PFSK-1 (cell line): ENCODE results near the gene TIMM17B.

Experiments used
- FOXP2 ChIP-seq: optimal IDR thresholded peaks from 2 replicates; pipeline ENCODE3; 2011; ENCODE audit warnings: borderline replicate concordance, control low read depth, inconsistent platforms; ENCODE audit not compliant: insufficient read depth; ENCODE audit errors: extremely low read length, extremely low read depth
- POLR2AphosphoS5 ChIP-seq: IDR thresholded peaks from 2 replicates; pipeline ENCODE4 v1.6.1; 2012; ENCODE audit warnings: low read depth, mild to moderate bottlenecking, control low read depth, low read length, moderate library complexity
- REST ChIP-seq, 2 experiments: IDR thresholded peaks; 2 replicates each; pipeline versions ENCODE4 v1.6.1 to v1.8.0; 2011 to 2012; ENCODE audit warnings: low read depth in 2 of 2, low read length in 2 of 2, control low read depth in 1 of 2, inconsistent platforms in 1 of 2, mild to moderate bottlenecking in 1 of 2, moderate library complexity in 1 of 2; ENCODE audit not compliant: insufficient read depth in 1 of 2
- SIN3A ChIP-seq: IDR thresholded peaks from 2 replicates; pipeline ENCODE4 v1.6.1; 2012; ENCODE audit warnings: mild to moderate bottlenecking, low read length, moderate library complexity, borderline replicate concordance; ENCODE audit not compliant: insufficient read depth
- TAF1 ChIP-seq: IDR thresholded peaks from 2 replicates; pipeline ENCODE4 v1.6.1; 2012; ENCODE audit warnings: low read length, control low read depth, borderline replicate concordance; ENCODE audit not compliant: insufficient read depth

The TIMM17B gene

GRCh38 chrX:48890934-48891401 is 6.6 kb downstream of the TIMM17B start:
- TF ChIP-seq TAF1 (no peak), REST (IDR thresholded peaks at IDR 0.05; ENCODE audit: insufficient read depth in 1 of 2, low read depth in 2 of 2, low read length in 2 of 2) (no peak)

GRCh38 chrX:48890296-48890925 is 7.2 kb downstream of the TIMM17B start:
- TF ChIP-seq FOXP2 (no peak), SIN3A (no peak), TAF1 (no peak), POLR2AphosphoS5 (no peak), REST (IDR thresholded peaks at IDR 0.05; ENCODE audit: insufficient read depth in 1 of 2, low read depth in 2 of 2, low read length in 2 of 2) (no peak)

GRCh38 chrX:48883729-48884128 is 13.8 kb downstream of the TIMM17B start:
- TF ChIP-seq FOXP2 (no peak), POLR2AphosphoS5 (no peak)

GRCh38 chrX:48864210-48864609 is 33.4 kb downstream of the TIMM17B start:
- TF ChIP-seq TAF1 (no peak), POLR2AphosphoS5 (no peak), SIN3A (no peak)

GRCh38 chrX:48854898-48855297 is 42.7 kb downstream of the TIMM17B start:
- TF ChIP-seq POLR2AphosphoS5 (no peak), FOXP2 (no peak), REST (IDR thresholded peaks at IDR 0.05; ENCODE audit: insufficient read depth in 1 of 2, low read depth in 2 of 2, low read length in 2 of 2) (no peak), SIN3A (no peak), TAF1 (no peak)

- TF ChIP-seq POLR2AphosphoS5: no peak
- TF ChIP-seq SIN3A: no peak
- no peak for TF ChIP-seq FOXP2
- no peak for TF ChIP-seq TAF1
- no peak for TF ChIP-seq REST (IDR thresholded peaks at IDR 0.05; ENCODE audit: insufficient read depth in 1 of 2, low read depth in 2 of 2, low read length in 2 of 2)
These were observed 44.7 kb downstream of the TIMM17B start for GRCh38 chrX:48852857-48853256.
